Gastroesophageal sphincter (tissue), 3 donors: ENCODE measurements around the gene ACOT7.

ENCODE experiments used
- CTCF ChIP-seq, 4 experiments: fragments of 200-600 bp in 2 of 4; fragments of 450-650 bp in 2 of 4; sonication (generic) in 1 of 4; IDR thresholded peaks; one replicate each; pipeline ENCODE4 v1.5.1; 2017 to 2019; ENCODE audit warnings: antibody characterized with exemption in 4 of 4, mild to moderate bottlenecking in 2 of 4, moderate library complexity in 2 of 4
- EP300 ChIP-seq: sonication (generic); formaldehyde crosslinking; IDR thresholded peaks from one replicate; pipeline ENCODE4 v1.6.1; 2017; ENCODE audit warnings: antibody characterized with exemption, mild to moderate bottlenecking
- POLR2A ChIP-seq, 2 donors: fragments of 450-650 bp; IDR thresholded peaks; one replicate each; pipeline ENCODE4 v1.6.1; 2017; ENCODE audit warnings: antibody characterized with exemption in 2 of 2, mild to moderate bottlenecking in 2 of 2, moderate library complexity in 1 of 2
- POLR2AphosphoS5 ChIP-seq: sonication (generic); formaldehyde crosslinking; IDR thresholded peaks from one replicate; pipeline ENCODE4 v1.6.1; 2017; ENCODE audit warnings: antibody characterized with exemption

- TF ChIP-seq CTCF (IDR thresholded peaks at IDR 0.05) = no peak
- no peak for TF ChIP-seq EP300
- TF ChIP-seq POLR2A (IDR thresholded peaks at IDR 0.05) = no peak
- TF ChIP-seq POLR2AphosphoS5 = no peak
Measured at GRCh38 chr1:6419397-6419803, 25.8 kb upstream of the ACOT7 start.
